Heart left ventricle (tissue), 13 donors: ENCODE results near the gene TUT4.

Experiments
- CTCF ChIP-seq, 12 donors: fragments of 200-600 bp; sonication (generic) in 4 of 12; IDR thresholded peaks; one replicate each; pipeline versions ENCODE4 v1.5.0 to v1.8.0; 2018 to 2022; ENCODE audit warnings: antibody characterized with exemption in 12 of 12, mild to moderate bottlenecking in 5 of 12
- POLR2A ChIP-seq, 2 donors: fragments of 450-650 bp; IDR thresholded peaks; one replicate each; pipeline ENCODE4 v1.6.1; 2017; ENCODE audit warnings: antibody characterized with exemption in 2 of 2, mild to moderate bottlenecking in 2 of 2, moderate library complexity in 2 of 2
- donor health status: ischemic (EF 13 %, LVEDD 7.1; RV severe dilation, severe dysfunction).
- donor health status: DM: no; HTN: yes; CAD: no.
- donor health status: DM: no; HTN: no; CAD: no.
- donor health status: ischemic (EF 25% LVEDD 6.9; RV normal size, moderate dysfunction).
- donor health status: ischemic (EF 25% LVEDD 5.7; RV mildly dilated, moderate dysfunction).
- donor health status: ischemic (EF 35%, LVEDD 5.7; RV mildly dilated, moderate dysfunction).
- donor health status: nonischemic (EF 11% LVEDD 7.7; RV severe dilation, severe dysfunction).
- donor health status: DM: yes; HTN: yes; CAD: no.
- donor health status: PGD.
- donor health status: ischemic (EF 29% LVEDD 5.4; RV normal size, mild dysfunction).
- donor health status: nonischemic (EF 23%, LVEDD 6.1; RV moderate dilation, normal function).

GRCh38 chr1:52571783-52572182, 18.9 kb upstream of the TUT4 start:
- TF ChIP-seq CTCF (IDR thresholded peaks at IDR 0.05) (no peak), POLR2A (IDR thresholded peaks at IDR 0.05) (no peak)
